ENCODE results near the gene PTTG1IP.

- no peak for TF ChIP-seq CTCF (IDR thresholded peaks at IDR 0.05)
- no peak for TF ChIP-seq POLR2A (IDR thresholded peaks at IDR 0.05)
These were observed 24.0 kb upstream of the PTTG1IP start for GRCh38 chr21:44897326-44898010.

Measured in thyroid gland (tissue), 4 donors.